NCI-H2196 (cell line): ENCODE data around the gene SUSD2.
A peak's percentile ranks its signal among the peaks of the same experiment; 100 is the strongest.
"Not testable (repeated sequence)": the region's sequence is repeated elsewhere in the genome, so short reads cannot be mapped to it uniquely, and the experiment has no call there.

Experiments used
- DNase-seq: peaks from one replicate; lab custom pipeline; 2025; ENCODE audit not compliant: unreplicated experiment; lab: John Stamatoyannopoulos, UW

SUSD2 gene

DNA sequence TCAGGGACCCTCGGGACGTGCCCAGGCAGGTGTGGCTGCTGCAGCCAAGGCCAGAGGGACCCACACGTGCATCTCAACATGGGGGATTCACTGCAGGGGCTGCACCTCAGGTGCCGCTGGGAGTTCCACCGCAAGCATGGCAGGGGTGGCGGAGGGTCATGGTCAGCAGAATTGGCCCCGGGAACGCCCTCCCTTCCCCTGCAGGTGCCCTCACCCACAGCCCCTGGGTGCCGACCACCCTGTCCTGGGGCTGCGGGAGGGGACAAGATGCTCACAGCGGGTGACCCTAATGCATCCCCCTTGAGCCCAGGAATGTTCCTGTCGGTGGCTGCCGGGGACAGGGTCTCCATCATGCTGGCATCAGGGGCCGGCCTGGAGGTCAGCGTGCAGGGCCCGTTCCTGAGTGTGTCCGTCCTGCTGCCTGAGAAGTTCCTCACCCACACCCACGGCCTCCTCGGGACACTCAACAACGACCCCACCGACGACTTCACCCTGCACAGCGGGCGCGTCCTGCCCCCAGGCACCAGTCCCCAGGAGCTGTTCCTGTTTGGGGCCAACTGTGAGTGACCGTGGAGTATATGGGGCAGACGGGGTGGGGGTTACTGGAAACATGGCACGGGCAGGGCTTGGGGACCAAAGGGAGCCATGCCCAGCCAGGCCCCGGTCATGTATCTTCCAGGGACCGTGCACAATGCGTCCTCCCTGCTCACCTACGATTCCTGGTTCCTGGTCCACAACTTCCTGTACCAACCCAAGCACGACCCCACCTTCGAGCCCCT lies 5.8 kb downstream of the SUSD2 start:
- no peak for DNase-seq

DNA sequence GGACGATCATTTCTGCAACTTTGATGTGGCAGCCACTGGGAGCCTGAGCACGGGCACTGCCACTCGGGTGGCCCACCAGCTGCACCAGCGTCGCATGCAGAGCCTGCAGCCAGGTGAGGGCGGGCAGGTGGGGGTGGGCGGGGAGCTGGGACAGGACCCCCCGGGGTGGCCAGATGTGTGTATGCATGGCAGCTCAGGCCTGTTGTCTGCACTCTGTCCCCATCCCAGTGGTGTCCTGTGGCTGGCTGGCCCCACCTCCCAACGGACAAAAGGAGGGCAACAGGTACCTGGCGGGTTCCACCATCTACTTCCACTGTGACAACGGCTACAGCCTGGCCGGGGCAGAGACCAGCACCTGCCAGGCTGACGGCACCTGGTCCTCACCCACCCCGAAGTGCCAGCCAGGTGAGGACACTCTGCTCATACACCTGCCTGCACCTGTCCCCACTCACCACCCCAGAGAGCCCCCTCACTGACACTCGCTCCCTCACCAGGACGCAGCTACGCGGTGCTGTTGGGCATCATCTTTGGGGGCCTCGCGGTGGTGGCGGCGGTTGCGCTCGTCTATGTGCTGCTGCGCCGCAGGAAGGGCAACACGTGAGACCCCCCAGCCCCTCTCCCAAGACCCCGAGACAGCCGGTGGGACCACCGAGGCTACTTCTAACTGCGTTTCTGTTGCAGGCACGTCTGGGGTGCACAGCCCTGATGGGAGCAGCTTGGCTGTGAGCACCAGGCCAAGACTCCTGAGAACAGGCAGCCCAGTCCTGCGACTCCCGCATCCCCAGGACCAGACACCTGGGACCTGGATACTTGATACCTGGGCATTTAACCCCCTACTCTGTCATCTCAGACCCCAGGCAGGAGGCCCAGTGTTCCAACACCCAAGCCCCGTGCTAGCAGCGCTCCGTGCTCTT lies 6.7 kb downstream of the SUSD2 start:
- DNase-seq, result no peak

DNA sequence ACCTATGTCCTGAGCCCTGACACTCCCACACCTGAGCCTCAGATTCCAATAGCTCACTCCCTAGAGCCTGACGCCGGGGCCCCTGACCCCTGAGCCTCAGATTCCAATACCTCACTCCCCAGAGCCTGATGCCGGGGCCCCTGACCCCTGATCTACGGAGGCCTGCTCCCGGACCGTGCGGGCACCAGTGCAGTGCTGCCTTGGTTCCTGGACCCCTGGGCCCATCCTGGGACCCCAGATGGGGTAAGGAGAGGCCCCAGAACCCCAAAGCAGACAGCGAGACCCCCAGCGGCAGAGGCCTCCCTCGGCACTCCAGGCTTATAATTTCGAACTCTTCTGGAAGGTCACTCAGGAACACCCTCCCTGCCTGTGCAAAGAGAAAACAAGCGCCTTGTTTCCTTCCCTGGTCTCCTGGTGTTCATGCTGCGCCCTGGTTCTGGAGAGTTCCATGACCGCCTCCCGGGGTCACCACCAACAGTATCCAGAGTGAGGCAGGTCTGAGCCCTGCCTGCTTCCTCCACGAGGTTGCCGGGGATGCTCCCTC lies 7.5 kb downstream of the SUSD2 start:
- DNase-seq, result no peak

DNA sequence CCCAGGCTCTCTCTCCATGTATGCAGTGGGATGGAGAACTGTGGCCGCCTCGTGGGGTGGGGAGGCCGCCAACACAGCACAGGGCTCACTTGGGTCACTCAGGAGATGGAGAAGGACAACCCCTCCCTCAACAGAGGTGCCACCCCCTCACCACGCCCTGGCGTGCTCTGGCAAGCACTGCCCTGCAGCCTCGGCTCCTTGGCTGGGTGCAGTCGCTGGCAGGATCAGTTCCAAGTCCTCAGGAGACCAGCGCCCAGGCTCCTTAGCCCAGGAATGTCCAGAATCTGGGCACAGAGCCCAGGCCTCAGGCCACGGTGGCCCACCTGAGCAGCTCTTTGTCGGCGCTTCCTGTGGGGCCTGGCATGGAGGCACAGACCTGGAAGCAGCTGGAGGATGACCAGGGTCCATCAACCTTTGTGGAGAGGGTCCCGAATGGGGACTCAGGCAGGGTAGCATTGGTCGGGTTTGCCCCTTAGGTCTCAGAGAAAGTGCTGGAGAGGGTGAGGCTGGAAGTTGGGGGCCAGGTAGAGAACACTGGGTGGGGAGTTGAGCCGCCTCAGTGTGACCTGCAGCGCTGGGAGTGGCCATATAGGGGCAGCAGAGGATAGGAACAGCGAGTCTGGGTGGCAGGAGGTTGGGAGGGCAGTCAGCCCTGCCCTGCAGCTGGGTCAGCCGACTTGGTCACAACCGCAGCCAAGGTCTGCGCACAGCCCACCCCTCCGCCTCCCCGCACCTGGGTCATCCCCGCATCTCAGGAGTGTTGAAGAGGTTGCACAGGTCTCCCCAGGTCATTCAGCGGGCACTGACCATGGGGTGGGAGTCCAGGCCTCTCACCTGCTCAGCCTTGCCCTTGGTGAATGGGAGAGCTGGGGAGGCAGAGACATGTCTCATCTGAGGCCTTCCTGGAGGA lies 8.2 kb downstream of the SUSD2 start:
- peak; percentile 30 for DNase-seq

DNA sequence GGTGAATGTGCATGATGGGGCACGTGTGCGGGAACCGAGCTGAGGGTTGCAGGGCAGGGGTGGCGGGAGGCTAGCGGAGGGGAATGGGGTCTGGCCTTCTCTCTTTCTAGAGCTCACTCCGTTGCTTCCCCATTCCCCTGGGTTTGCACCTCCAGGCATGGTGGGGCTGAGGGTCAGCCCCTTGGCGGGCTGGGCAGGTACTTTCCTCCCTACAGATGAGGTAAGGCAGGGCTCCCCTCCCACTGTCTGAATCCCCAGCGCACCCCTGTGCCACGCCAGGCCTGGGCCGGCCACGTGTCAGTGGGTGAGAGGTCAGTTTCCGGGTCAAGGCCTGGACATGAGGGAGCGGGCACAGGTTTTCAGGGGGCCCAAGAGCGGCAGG lies 8.9 kb downstream of the SUSD2 start:
- no peak for DNase-seq

DNA sequence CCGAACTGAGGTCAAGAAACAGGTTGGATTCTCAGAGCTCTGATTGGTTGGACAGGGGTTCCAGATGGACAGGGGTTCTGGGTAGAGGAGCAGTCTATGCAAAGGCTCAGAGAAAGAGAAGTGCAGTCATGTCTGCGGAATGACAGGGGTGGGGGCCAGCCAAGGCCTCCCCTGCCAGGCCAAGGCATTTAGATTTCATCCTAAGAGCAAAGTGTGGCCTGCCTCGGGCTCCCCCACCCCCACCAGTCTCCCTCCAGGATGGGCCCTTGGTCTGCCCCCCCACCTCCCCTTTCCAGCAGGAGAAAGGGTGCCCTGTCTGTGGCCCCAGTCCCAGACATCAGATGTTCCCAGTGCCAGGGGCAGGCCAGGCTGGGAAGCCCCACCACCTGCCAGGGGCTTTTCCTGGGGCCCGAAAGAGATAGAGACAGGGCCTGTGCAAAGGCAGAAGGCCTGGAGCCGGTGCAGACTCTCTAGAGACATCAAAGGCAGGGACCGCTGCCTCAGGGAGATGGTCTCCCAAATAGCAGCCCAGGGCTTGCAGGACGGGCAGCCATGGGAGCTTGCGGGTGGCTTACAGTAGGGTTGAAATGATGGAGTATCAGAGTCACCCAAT lies 9.4 kb downstream of the SUSD2 start:
- no peak for DNase-seq

DNA sequence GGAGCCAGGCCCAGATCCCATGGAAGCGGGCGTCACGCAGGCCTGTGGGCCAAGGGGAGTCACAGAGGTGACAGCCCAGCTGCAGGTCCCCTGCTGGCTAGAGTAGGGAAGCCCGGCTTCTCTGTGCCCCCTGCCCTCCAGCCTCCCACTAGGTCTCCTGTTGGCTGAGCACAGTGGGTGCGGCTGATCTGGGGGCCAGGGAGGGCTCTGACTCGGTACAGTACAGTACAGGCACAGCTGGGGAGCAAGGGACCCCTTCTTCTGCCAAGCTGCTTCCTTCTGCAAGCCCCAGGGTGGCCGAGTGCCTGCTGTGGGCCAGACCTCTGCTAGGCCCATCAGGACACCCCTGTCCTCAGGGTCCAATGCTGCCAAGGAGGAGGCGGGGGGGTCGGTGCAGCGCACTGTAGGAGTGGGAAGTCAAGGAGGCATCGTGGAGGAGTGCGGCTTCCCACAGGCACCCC lies 10.1 kb downstream of the SUSD2 start:
- no peak for DNase-seq

DNA sequence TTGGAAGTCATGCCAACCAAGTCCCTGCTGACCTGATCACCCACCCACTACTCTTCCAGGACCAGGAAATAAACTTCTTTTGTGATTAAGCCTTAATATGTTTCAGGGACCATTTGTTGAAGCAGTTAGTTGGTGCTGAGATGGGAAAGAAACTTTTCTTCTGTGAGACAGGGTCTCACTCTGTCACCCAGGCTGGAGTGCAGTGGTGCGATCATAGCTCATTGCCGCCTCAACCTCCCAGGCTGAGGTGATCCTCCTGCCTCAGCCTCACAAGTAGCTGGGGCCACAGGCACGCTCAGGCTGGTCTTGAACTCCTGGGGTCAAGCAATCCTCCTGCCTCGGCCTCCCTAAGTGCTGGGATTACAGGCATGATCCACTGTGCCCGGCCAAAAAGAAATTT lies 10.6 kb downstream of the SUSD2 start:
- DNase-seq, result no peak

DNA sequence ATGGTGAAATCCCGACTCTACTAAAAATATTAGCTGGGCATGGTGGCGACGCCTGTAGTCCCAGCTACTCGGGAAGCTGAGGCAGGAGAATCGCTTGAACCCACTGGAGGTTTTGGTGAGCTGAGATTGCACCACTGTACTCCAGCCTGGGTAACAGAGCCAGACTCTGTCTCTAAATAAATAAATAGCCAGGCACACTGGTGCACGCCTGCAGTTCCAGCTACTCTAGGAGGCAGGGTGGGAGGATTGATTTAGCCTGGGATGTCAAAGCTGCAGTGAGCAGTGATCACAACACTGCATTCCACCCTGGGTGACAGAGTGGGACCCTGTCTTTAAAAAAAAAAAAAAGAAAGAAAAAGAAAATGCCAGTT lies 17.4 kb downstream of the SUSD2 start:
- no peak for DNase-seq

DNA sequence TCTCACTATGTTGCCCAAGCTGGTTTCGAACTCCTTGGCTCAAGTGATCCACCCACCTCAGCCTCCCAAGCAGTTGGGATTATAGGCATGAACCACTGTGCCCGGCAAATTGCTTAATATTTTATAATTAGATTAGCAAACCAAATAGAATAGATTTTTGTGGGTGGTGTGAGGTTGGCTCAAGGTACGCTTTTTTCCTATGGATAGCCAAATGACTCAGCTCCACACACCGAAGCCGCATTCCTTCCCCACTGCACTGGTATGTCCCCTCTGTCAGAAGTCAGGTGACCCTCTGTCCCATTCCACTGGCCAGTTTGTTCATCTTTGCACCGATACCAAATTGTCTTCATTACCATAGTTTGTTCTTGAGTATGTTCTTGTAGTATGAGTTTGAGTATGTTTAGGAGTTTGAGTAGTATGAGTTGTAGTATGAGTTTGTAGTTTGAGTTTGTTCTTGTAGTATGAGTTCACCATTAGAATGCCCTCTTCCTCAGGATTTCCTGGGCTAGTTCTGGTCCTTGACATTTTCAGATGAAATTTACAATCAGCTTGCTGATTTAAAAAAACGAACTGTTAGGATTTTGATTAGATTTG lies 19.4 kb downstream of the SUSD2 start:
- DNase-seq, result no peak

DNA sequence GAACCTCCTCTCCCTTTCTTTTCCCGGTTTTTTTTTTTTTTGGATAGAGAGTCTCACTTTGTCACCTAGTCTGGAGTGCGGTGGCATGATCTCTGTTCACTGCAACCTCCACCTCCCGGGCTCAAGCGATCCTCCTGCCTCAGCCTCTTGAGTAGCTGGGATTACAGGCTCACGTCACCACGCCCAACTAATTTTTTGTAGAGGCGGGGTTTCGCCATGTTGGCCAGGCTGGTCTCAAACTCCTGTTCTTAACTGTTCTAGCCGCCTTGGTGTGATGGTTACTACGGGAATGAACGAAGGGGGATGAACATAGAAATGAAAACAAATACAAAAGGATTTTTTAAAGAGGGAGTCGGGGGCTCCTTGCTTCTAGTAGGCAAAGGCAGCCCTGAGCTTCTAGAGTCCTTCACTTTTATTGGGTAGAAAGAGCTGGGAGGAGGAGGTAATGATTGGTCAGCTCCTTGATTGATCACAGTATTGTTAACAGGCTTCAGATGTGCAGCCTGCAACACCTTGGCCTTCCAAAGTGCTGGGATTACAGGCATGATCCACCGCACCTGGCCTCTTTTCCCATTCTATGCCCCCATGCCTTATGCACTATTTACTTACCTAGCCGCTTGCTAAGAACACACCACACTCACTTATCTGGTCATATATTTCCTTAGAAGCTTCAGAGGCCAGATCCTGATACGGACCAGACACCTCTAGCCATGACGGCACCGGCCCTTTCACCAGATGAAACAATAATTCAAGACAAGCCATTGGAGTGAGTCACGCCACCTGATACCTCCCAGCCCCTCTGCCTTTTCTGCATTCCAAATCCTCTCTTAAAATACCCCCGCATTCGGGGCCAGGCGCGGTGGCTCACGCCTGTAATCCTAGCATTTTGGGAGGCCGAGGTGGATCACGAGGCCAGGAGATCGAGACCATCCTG lies 20.7 kb downstream of the SUSD2 start:
- no peak for DNase-seq

DNA sequence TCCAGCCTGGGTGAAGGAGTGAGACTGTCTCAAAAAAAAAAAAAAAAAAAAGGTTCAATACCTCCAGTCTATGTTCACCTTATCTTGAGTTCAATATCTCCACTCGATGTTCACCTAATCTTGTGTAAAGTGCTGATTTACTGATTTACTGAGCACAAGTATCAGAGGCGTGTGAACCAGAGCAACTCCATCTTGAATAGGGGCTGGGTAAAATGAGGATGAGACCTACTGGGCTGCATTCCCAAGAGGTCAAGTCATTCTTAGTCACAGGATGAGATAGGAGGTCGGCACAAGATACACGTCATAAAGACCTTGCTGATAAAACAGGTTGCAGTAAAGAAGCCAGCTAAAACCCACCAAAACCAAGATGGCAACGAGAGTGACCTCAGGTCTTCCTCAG lies 22.6 kb downstream of the SUSD2 start:
- DNase-seq, result not testable (repeated sequence)

DNA sequence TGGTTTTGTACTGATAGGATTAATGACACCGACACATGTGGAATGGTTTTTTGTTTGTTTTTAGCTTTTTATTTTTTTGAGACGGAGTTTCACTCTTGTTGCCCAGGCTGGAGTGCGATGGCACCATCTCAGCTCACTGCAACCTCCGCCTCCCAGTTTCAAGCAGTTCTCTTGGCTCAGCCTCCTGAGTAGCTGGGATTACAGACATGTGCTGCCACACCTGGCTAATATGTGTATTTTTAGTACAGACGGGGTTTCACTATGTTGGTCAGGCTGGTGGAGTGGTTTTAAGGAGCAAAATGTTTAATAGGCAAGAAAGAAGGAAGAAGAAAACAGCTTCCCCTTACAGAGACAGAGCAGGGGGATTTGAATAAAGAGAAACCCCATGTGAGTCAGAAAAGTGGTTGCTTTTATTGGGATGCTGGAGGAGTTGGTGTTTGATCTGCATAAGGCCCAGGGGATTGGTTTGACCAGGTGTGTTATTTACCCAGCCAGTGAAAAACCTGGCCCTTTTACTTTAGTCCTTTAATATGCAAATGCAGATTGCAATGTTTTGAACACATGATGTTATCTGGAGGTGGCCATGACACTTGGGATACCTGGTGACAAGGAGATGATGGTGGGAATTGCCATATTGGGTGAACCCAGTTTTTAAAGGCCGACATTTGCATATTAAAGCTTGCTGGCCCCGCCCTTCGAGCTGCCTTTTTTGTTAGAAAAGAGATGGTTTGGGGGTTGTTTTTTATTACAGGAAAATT lies 24.3 kb downstream of the SUSD2 start:
- DNase-seq, result no peak

DNA sequence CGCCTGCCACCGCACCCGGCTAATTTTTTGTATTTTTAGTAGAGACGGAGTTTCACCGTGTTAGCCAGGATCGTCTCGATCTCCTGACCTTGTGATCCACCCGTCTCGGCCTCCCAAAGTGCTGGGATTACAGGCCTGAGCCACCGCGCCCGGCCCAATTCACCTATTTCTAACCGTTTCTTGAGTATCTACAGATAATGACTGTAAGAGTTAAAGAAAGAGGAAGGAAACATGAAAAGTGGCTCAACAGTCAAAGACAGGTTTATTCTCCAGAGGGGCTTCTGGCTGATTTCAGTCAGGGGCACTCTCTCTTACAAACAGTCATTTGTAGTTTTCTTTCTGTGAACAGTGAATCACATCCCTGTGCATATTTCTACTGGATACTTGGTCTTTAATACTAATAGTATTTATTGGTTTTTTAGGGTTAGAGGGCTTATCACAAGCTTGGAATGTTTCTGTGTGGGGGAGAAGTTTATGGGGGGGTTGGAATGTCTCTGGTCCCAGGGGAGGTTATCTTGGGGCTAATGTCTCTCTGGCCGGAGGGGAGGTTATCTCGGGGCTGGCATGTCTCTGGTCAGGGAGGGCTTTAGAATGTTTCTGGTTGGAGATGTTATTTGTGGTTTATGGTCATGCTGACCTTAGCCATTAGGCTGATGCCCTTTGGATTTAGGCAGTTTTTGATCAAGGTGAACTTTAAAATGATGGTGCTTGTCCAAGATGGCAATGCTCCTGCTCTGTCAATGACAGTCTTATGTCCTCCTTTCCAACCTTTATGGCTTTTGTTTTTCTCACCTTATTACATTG lies 25.4 kb downstream of the SUSD2 start:
- DNase-seq, result not testable (repeated sequence)

DNA sequence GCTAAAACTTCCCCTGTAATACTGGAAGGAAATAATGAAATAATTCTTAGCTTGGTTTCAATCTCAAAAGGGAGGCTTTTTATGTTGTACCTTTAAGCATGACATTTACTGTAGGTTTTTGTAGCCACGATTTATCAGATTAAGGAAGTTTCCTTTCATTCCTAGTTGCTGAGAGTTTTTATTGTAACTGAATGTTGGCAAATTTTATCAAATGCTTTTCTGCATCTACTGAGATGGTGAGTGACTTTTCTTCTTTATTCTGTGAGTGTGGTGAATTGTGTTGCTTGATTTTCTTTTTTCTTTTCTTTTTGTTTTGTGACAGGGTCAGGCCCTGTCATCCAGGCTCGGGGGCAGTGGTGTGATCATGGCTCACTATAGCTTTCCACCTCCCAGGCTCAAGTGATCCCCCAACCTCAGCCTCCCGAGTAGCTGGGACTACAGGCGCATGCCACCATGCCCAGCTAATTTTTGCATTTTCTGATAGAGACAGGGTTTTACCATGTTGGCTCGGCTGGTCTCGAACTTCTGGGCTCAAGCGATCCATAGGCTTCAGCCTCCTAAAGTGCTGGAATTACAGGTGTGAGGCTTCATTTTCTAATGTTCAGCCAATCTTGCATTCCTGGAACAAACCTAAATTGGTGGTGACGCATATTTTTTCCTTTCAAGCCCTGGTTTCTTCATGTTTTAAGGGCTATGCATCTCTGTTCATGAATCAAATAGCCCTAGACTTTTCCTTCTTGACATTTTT lies 26.2 kb downstream of the SUSD2 start:
- no peak for DNase-seq

DNA sequence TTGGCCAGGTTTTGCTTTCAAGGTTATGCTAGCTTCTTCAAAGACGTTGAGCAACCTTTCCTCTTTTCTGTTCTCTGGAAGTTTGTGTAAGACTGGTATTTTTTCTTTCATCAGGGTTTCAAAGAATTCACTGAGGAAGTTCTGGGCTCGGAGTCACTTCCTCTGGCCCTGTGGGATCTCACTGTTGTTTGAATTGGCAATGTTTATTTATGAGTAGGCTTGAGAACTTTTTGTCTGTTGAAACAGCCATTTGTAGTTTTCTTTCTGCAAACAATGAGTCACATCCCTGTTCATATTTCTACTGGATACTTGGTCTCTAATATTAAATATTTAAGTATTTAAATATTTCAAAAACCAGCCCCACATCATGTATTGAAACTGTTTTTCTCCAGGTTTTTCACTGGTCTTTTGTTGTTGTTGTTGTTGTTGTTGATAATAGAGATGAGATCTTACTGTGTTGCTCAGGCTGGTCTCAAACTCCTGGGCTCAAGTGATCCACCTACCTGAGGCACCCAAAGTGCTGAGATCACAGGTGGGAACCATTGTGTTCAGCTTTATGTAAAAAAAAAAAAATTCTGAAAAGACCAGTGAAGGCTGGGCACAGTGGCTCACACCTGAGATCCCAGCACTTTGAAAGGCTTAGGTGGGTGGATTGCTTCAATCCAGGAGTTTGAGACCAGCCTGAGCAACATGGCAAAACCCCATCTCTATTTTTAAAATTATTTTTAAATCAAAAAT lies 26.9 kb downstream of the SUSD2 start:
- peak; percentile 3 for DNase-seq
